HEK293 (cell line): ENCODE measurements around the gene BLOC1S1.

Source experiments
- CTCF ChIA-PET: fragments of 350-600 bp; formaldehyde crosslinking; extraction: SDS; loops from one replicate; lab custom pipeline; 2021; ENCODE audit warnings: antibody characterized with exemption; lab: Yijun Ruan, JAX
- POLR2A ChIA-PET: fragments of 300-600 bp; formaldehyde crosslinking; extraction: SDS; loops from one replicate; lab custom pipeline; 2020; ENCODE audit warnings: antibody characterized with exemption, inconsistent platforms; lab: Yijun Ruan, JAX
- H3K27ac ChIP-seq: fragments of 200-500 bp; sonication (Bioruptor generic); 2 replicates; pipeline ENCODE4 v1.5.1; 2014; ENCODE audit warnings: low read depth, low read length, control low read depth, inconsistent platforms; ENCODE audit errors: extremely low read depth
- H3K36me3 ChIP-seq, 2 experiments: fragments of 200-500 bp in 1 of 2; sonication (Bioruptor generic) in 1 of 2; 1 replicate in 1 of 2; 2 replicates in 1 of 2; pipeline ENCODE4 v1.5.1; 2014 to 2017; ENCODE audit warnings: inconsistent platforms in 2 of 2, low read length in 2 of 2; ENCODE audit not compliant: control insufficient read depth in 2 of 2, insufficient read depth in 1 of 2
- H3K4me1 ChIP-seq: fragments of 200-500 bp; sonication (Bioruptor generic); 2 replicates; pipeline ENCODE4 v1.5.1; 2014; ENCODE audit warnings: mild to moderate bottlenecking, low read length, inconsistent platforms; ENCODE audit not compliant: control insufficient read depth, insufficient read depth
- H3K4me3 ChIP-seq: 2 replicates; pipeline ENCODE4 v1.5.1; 2011; ENCODE audit warnings: low read depth, mild to moderate bottlenecking, control low read depth, low read length, moderate library complexity
- H3K9me3 ChIP-seq: fragments of 200-500 bp; sonication (Bioruptor generic); 2 replicates; pipeline ENCODE4 v1.5.1; 2014; ENCODE audit warnings: low read depth, low read length, inconsistent platforms; ENCODE audit not compliant: control insufficient read depth, insufficient read depth
- EGR2 ChIP-seq: fragments of 450-650 bp; formaldehyde crosslinking; IDR thresholded peaks from 2 replicates; pipeline ENCODE4 v1.5.1; 2016; ENCODE audit warnings: low read depth, missing biosample characterization, missing genetic modification characterization
- GLIS2 ChIP-seq: fragments of 450-650 bp; formaldehyde crosslinking; IDR thresholded peaks from 2 replicates; pipeline ENCODE4 v1.5.1; 2016; ENCODE audit warnings: missing biosample characterization, missing genetic modification characterization
- KLF1 ChIP-seq: fragments of 450-650 bp; formaldehyde crosslinking; IDR thresholded peaks from 2 replicates; pipeline ENCODE4 v1.5.1; 2016; ENCODE audit warnings: missing biosample characterization, missing genetic modification characterization
- KLF16 ChIP-seq: fragments of 450-650 bp; formaldehyde crosslinking; IDR thresholded peaks from 2 replicates; pipeline ENCODE4 v1.5.1; 2017; ENCODE audit warnings: missing biosample characterization, missing genetic modification characterization
- OSR2 ChIP-seq: fragments of 450-650 bp; formaldehyde crosslinking; IDR thresholded peaks from 2 replicates; pipeline ENCODE4 v1.5.1; 2016; ENCODE audit warnings: missing biosample characterization, missing genetic modification characterization
- SETDB1 ChIP-seq: IDR thresholded peaks from one replicate; pipeline ENCODE4 v1.6.1; 2017; ENCODE audit warnings: mild to moderate bottlenecking, low read length, moderate library complexity, mixed read lengths; ENCODE audit not compliant: insufficient read length
- SP7 ChIP-seq: fragments of 450-650 bp; formaldehyde crosslinking; IDR thresholded peaks from 2 replicates; pipeline ENCODE4 v1.5.1; 2016; ENCODE audit warnings: missing biosample characterization, missing genetic modification characterization
- ZBTB7A ChIP-seq: fragments of 450-650 bp; formaldehyde crosslinking; IDR thresholded peaks from 2 replicates; pipeline ENCODE4 v1.5.1; 2016; ENCODE audit warnings: low read depth, missing biosample characterization, missing genetic modification characterization
- ZNF23 ChIP-seq: fragments of 450-650 bp; formaldehyde crosslinking; IDR thresholded peaks from 2 replicates; pipeline ENCODE4 v1.5.1; 2016; ENCODE audit warnings: missing biosample characterization, missing genetic modification characterization, borderline replicate concordance
- ZNF529 ChIP-seq: fragments of 450-650 bp; formaldehyde crosslinking; IDR thresholded peaks from 2 replicates; pipeline ENCODE4 v1.5.1; 2017; ENCODE audit warnings: missing genetic modification characterization, missing biosample characterization; ENCODE audit not compliant: insufficient replicate concordance
- ZNF548 ChIP-seq: fragments of 450-650 bp; formaldehyde crosslinking; IDR thresholded peaks from 2 replicates; pipeline ENCODE4 v1.5.1; 2016; ENCODE audit warnings: missing biosample characterization, missing genetic modification characterization
- ZNF561 ChIP-seq: fragments of 450-650 bp; IDR thresholded peaks from 2 replicates; pipeline ENCODE4 v1.5.1; 2018; ENCODE audit warnings: missing biosample characterization, missing genetic modification characterization, borderline replicate concordance
- ZNF629 ChIP-seq: fragments of 450-650 bp; formaldehyde crosslinking; IDR thresholded peaks from 2 replicates; pipeline ENCODE4 v1.5.1; 2017; ENCODE audit warnings: missing biosample characterization, missing genetic modification characterization
- ZNF76 ChIP-seq: fragments of 450-650 bp; formaldehyde crosslinking; IDR thresholded peaks from 2 replicates; pipeline ENCODE4; 2016; ENCODE audit warnings: low read depth, missing biosample characterization, missing genetic modification characterization, borderline replicate concordance
- ZXDB ChIP-seq: fragments of 450-650 bp; formaldehyde crosslinking; IDR thresholded peaks from 2 replicates; pipeline ENCODE4 v1.5.1; 2016; ENCODE audit warnings: missing biosample characterization, missing genetic modification characterization
- TF ChIP-seq, protein P1 (sequence below): fragments of 450-650 bp; formaldehyde crosslinking; IDR thresholded peaks from 2 replicates; pipeline ENCODE4 v1.5.1; 2016; ENCODE audit warnings: missing biosample characterization, missing genetic modification characterization
- TF ChIP-seq, protein P2 (sequence below): fragments of 450-650 bp; formaldehyde crosslinking; IDR thresholded peaks from 2 replicates; pipeline ENCODE4 v1.5.1; 2016; ENCODE audit warnings: missing biosample characterization, missing genetic modification characterization
- TF ChIP-seq, protein P3 (sequence below): fragments of 450-650 bp; formaldehyde crosslinking; IDR thresholded peaks from 2 replicates; pipeline ENCODE4 v1.5.1; 2016; ENCODE audit warnings: missing biosample characterization, missing genetic modification characterization
- TF ChIP-seq, protein P4 (sequence below): fragments of 450-650 bp; formaldehyde crosslinking; IDR thresholded peaks from 2 replicates; pipeline ENCODE4 v1.5.1; 2016; ENCODE audit warnings: missing biosample characterization, missing genetic modification characterization
- TF ChIP-seq, protein P5 (sequence below): fragments of 450-650 bp; formaldehyde crosslinking; IDR thresholded peaks from 2 replicates; pipeline ENCODE4 v1.5.1; 2016; ENCODE audit warnings: missing biosample characterization, missing genetic modification characterization, borderline replicate concordance
- TF ChIP-seq, protein P6 (sequence below): fragments of 450-650 bp; formaldehyde crosslinking; IDR thresholded peaks from 2 replicates; pipeline ENCODE4 v1.5.1; 2016; ENCODE audit warnings: missing biosample characterization, missing genetic modification characterization
- TF ChIP-seq, protein P7 (sequence below): fragments of 450-650 bp; formaldehyde crosslinking; IDR thresholded peaks from 2 replicates; pipeline ENCODE4 v1.5.1; 2017; ENCODE audit warnings: missing biosample characterization, missing genetic modification characterization

Gene BLOC1S1

DNA sequence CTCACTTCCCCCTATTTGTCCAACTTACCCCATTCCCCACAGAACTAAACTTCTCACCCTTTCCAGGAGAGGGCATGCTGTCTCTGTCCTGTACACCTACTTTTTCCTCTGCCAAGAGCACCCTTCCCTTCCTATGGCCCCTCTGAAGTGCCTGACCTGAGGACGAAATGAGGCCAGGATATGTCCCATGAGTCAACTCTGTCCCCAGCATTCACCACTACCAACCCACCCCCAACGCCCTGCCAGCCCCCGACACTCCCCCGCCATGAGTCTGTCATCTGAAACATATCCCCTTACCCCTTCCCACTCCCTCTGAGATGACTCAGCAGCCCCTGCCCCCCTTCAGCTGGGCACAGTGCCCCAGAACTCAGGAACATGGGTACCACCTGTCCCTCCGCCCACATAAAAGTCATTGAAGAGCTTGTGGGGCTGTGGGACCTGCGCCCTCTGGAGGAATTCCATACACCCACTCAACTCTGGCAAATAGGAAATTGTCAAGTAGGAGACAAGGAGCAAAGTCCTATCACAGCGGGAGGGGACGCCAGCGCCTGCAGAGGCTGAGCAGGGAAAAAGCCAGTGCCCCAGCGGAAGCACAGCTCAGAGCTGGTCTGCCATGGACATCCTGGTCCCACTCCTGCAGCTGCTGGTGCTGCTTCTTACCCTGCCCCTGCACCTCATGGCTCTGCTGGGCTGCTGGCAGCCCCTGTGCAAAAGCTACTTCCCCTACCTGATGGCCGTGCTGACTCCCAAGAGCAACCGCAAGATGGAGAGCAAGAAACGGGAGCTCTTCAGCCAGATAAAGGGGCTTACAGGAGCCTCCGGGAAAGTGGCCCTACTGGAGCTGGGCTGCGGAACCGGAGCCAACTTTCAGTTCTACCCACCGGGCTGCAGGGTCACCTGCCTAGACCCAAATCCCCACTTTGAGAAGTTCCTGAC is 34.4 kb upstream of the BLOC1S1 start:
- Histone ChIP-seq H3K4me1 (no peaks in the 10 kb centered on the region), H3K27ac (no peak overlapping the region; the same call in 1 of the 2 replicates), H3K4me3 (peak overlapping the region; percentile 26), H3K9me3 (no peaks in the 10 kb centered on the region), H3K36me3 (peaks cover 0 to 3% of the 10 kb centered on the region in 2 experiments; a peak in 1 of 3 replicates)
- ChIA-PET POLR2A (interaction anchor here (0.5 to 2.1 kb wide), 8 partner anchors 18 to 515 kb away, joined by 3 to 12 read pairs (median 3); partner anchors contain the start of genes BLOC1S1, DNAJC14 and ITGA7), CTCF (interaction anchor here (0.6 to 1.4 kb wide), 21 partner anchors 9 to 775 kb away, joined by 3 to 17 read pairs (median 4); partner anchors contain the start of genes BLOC1S1 and RDH5)
- TF ChIP-seq ZNF548 (no peak), KLF1 (tag by site-specific recombination) (peak; percentile 96), ZNF76 (tag by site-specific recombination) (peak; percentile 90), GLIS2 (peak; percentile 79; the same call in 1 of the 2 replicates), ZNF561 (tag by site-specific recombination) (no peak), OSR2 (tag by site-specific recombination) (peak; percentile 89), SP7 (tag by site-specific recombination) (peak; percentile 73; the same call in 1 of the 2 replicates), ZNF629 (tag by site-specific recombination) (peak; percentile 43; the same call in 1 of the 2 replicates), ZNF529 (tag by site-specific recombination) (no peak), KLF16 (tag by site-specific recombination) (peak; percentile 45; the same call in 1 of the 2 replicates), ZBTB7A (tag by site-specific recombination) (no peak), ZXDB (peak; percentile 68; the same call in 1 of the 2 replicates), SETDB1 (no peak), EGR2 (tag by site-specific recombination) (peak; percentile 99), ZNF23 (tag by site-specific recombination) (no peak)
- TF ChIP-seq, protein P1, sequence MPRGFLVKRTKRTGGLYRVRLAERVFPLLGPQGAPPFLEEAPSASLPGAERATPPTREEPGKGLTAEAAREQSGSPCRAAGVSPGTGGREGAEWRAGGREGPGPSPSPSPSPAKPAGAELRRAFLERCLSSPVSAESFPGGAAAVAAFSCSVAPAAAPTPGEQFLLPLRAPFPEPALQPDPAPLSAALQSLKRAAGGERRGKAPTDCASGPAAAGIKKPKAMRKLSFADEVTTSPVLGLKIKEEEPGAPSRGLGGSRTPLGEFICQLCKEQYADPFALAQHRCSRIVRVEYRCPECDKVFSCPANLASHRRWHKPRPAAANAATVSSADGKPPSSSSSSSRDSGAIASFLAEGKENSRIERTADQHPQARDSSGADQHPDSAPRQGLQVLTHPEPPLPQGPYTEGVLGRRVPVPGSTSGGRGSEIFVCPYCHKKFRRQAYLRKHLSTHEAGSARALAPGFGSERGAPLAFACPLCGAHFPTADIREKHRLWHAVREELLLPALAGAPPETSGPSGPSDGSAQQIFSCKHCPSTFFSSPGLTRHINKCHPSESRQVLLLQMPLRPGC (tag by site-specific recombination) = peak; percentile 21; the same call in 1 of the 2 replicates
- TF ChIP-seq, protein P2, sequence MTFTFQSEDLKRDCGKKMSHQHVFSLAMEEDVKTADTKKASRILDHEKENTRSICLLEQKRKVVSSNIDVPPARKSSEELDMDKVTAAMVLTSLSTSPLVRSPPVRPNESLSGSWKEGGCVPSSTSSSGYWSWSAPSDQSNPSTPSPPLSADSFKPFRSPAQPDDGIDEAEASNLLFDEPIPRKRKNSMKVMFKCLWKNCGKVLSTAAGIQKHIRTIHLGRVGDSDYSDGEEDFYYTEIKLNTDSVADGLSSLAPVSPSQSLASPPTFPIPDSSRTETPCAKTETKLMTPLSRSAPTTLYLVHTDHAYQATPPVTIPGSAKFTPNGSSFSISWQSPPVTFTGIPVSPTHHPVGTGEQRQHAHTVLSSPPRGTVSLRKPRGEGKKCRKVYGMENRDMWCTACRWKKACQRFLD = no peak
- TF ChIP-seq, protein P3, sequence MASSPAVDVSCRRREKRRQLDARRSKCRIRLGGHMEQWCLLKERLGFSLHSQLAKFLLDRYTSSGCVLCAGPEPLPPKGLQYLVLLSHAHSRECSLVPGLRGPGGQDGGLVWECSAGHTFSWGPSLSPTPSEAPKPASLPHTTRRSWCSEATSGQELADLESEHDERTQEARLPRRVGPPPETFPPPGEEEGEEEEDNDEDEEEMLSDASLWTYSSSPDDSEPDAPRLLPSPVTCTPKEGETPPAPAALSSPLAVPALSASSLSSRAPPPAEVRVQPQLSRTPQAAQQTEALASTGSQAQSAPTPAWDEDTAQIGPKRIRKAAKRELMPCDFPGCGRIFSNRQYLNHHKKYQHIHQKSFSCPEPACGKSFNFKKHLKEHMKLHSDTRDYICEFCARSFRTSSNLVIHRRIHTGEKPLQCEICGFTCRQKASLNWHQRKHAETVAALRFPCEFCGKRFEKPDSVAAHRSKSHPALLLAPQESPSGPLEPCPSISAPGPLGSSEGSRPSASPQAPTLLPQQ (tag by site-specific recombination) = peak; percentile 60; the same call in 1 of the 2 replicates
- TF ChIP-seq, protein P4, sequence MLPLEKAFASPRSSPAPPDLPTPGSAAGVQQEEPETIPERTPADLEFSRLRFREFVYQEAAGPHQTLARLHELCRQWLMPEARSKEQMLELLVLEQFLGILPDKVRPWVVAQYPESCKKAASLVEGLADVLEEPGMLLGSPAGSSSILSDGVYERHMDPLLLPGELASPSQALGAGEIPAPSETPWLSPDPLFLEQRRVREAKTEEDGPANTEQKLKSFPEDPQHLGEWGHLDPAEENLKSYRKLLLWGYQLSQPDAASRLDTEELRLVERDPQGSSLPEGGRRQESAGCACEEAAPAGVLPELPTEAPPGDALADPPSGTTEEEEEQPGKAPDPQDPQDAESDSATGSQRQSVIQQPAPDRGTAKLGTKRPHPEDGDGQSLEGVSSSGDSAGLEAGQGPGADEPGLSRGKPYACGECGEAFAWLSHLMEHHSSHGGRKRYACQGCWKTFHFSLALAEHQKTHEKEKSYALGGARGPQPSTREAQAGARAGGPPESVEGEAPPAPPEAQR (tag by site-specific recombination) = no peak
- TF ChIP-seq, protein P5, sequence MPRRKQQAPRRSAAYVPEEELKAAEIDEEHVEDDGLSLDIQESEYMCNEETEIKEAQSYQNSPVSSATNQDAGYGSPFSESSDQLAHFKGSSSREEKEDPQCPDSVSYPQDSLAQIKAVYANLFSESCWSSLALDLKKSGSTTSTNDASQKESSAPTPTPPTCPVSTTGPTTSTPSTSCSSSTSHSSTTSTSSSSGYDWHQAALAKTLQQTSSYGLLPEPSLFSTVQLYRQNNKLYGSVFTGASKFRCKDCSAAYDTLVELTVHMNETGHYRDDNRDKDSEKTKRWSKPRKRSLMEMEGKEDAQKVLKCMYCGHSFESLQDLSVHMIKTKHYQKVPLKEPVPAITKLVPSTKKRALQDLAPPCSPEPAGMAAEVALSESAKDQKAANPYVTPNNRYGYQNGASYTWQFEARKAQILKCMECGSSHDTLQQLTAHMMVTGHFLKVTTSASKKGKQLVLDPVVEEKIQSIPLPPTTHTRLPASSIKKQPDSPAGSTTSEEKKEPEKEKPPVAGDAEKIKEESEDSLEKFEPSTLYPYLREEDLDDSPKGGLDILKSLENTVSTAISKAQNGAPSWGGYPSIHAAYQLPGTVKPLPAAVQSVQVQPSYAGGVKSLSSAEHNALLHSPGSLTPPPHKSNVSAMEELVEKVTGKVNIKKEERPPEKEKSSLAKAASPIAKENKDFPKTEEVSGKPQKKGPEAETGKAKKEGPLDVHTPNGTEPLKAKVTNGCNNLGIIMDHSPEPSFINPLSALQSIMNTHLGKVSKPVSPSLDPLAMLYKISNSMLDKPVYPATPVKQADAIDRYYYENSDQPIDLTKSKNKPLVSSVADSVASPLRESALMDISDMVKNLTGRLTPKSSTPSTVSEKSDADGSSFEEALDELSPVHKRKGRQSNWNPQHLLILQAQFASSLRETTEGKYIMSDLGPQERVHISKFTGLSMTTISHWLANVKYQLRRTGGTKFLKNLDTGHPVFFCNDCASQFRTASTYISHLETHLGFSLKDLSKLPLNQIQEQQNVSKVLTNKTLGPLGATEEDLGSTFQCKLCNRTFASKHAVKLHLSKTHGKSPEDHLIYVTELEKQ (tag by site-specific recombination) = no peak
- TF ChIP-seq, protein P6, sequence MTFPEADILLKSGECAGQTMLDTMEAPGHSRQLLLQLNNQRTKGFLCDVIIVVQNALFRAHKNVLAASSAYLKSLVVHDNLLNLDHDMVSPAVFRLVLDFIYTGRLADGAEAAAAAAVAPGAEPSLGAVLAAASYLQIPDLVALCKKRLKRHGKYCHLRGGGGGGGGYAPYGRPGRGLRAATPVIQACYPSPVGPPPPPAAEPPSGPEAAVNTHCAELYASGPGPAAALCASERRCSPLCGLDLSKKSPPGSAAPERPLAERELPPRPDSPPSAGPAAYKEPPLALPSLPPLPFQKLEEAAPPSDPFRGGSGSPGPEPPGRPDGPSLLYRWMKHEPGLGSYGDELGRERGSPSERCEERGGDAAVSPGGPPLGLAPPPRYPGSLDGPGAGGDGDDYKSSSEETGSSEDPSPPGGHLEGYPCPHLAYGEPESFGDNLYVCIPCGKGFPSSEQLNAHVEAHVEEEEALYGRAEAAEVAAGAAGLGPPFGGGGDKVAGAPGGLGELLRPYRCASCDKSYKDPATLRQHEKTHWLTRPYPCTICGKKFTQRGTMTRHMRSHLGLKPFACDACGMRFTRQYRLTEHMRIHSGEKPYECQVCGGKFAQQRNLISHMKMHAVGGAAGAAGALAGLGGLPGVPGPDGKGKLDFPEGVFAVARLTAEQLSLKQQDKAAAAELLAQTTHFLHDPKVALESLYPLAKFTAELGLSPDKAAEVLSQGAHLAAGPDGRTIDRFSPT (tag by site-specific recombination) = peak; percentile 92
- TF ChIP-seq, protein P7, sequence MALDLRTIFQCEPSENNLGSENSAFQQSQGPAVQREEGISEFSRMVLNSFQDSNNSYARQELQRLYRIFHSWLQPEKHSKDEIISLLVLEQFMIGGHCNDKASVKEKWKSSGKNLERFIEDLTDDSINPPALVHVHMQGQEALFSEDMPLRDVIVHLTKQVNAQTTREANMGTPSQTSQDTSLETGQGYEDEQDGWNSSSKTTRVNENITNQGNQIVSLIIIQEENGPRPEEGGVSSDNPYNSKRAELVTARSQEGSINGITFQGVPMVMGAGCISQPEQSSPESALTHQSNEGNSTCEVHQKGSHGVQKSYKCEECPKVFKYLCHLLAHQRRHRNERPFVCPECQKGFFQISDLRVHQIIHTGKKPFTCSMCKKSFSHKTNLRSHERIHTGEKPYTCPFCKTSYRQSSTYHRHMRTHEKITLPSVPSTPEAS (tag by site-specific recombination) = 0 out of 2 replicates have a peak, but pooled peaks have one; percentile 9
